SK-N-MC (cell line): ENCODE results near the gene SREBF1.

Experiments used
- DNase-seq: peaks from one replicate; pipeline ENCODE4 v3.0.0-alpha.2; 2011; ENCODE audit warnings: low read depth, low spot score
- H3K27ac ChIP-seq: fragments of 200-600 bp; sonication (generic); 2 replicates; pipeline ENCODE4 v1.5.1; 2016; ENCODE audit warnings: mixed run types
- H3K36me3 ChIP-seq: fragments of 200-600 bp; sonication (generic); 2 replicates; pipeline ENCODE4 v1.6.1; 2017; ENCODE audit warnings: antibody characterized with exemption, low read length, mixed read lengths; ENCODE audit not compliant: insufficient read depth
- H3K4me3 ChIP-seq: fragments of 200-600 bp; sonication (generic); 2 replicates; pipeline ENCODE4 v1.5.1; 2016
- H3K9ac ChIP-seq: fragments of 200-600 bp; sonication (generic); 2 replicates; pipeline ENCODE4 v1.8.0; 2017; ENCODE audit warnings: mixed run types, mixed read lengths; ENCODE audit not compliant: insufficient read length
- H3K9me3 ChIP-seq: fragments of 200-600 bp; sonication (generic); 2 replicates; pipeline ENCODE4 v1.6.1; 2017; ENCODE audit warnings: low read depth, mild to moderate bottlenecking, antibody characterized with exemption, low read length, moderate library complexity, mixed read lengths
- EZH2 ChIP-seq: fragments of 200-600 bp; sonication (generic); IDR thresholded peaks from one replicate; pipeline ENCODE4 v1.6.1; 2017; ENCODE audit warnings: antibody characterized with exemption
- FOXP2 ChIP-seq: optimal IDR thresholded peaks from 2 replicates; pipeline ENCODE3; 2011; ENCODE audit warnings: mild to moderate bottlenecking, moderate library complexity; ENCODE audit not compliant: insufficient read depth; ENCODE audit errors: extremely low read length, control extremely low read depth
- POLR2AphosphoS5 ChIP-seq: IDR thresholded peaks from 2 replicates; pipeline ENCODE4 v1.6.1; 2012; ENCODE audit warnings: mild to moderate bottlenecking, low read depth, low read length, borderline replicate concordance

Gene SREBF1

GRCh38 chr17:17807440-17807839 lies 29.3 kb downstream of the SREBF1 start:
- H3K9me3 ChIP-seq, result no peaks in the 10 kb centered on the region
- H3K36me3 ChIP-seq, result peaks cover 17% of the 10 kb centered on the region; the same call in 1 of the 2 replicates
- no peak for DNase-seq
- TF ChIP-seq FOXP2, result no peak
- no peak for TF ChIP-seq EZH2
- TF ChIP-seq POLR2AphosphoS5, result no peak
- peak overlapping the region; percentile 4; the same call in 1 of the 2 replicates for H3K27ac ChIP-seq
- H3K4me3 ChIP-seq, result no peak overlapping the region
- no peak overlapping the region for H3K9ac ChIP-seq

- Histone ChIP-seq H3K27ac (no peak overlapping the region), H3K9ac (no peak overlapping the region), H3K36me3 (peaks cover 14% of the 10 kb centered on the region; the same call in 1 of the 2 replicates), H3K4me3 (no peak overlapping the region), H3K9me3 (no peaks in the 10 kb centered on the region)
- DNase-seq, result no peak
- TF ChIP-seq FOXP2, result no peak
- no peak for TF ChIP-seq EZH2
- TF ChIP-seq POLR2AphosphoS5, result no peak
These were observed 30.0 kb downstream of the SREBF1 start for GRCh38 chr17:17806611-17807274.

DNA sequence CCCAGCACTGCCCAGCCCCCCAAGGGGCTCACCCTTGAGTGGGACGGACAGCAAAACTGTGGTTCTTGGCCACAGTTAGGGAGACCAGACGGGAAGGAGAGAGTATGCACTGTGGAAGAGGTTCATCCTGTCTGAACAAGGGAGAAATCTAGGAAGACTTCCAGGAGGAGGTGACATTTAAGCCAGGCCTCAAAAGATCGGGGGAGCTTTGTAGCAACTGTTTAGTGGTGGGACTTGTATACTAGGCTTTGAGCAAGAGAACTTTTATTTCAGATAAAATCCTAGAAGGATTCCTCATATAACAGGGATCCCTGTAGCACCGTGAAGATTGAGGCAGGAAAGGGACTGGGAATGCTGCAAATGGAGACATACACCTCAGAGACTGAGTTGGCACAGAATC lies 30.8 kb downstream of the SREBF1 start:
- H3K4me3 ChIP-seq, result no peak overlapping the region
- no peak overlapping the region for H3K27ac ChIP-seq
- no peaks in the 10 kb centered on the region for H3K9me3 ChIP-seq
- H3K9ac ChIP-seq, result no peak overlapping the region
- peaks cover 12% of the 10 kb centered on the region; the same call in 1 of the 2 replicates for H3K36me3 ChIP-seq
- no peak for DNase-seq
- no peak for TF ChIP-seq POLR2AphosphoS5
- no peak for TF ChIP-seq FOXP2
- no peak for TF ChIP-seq EZH2

DNA sequence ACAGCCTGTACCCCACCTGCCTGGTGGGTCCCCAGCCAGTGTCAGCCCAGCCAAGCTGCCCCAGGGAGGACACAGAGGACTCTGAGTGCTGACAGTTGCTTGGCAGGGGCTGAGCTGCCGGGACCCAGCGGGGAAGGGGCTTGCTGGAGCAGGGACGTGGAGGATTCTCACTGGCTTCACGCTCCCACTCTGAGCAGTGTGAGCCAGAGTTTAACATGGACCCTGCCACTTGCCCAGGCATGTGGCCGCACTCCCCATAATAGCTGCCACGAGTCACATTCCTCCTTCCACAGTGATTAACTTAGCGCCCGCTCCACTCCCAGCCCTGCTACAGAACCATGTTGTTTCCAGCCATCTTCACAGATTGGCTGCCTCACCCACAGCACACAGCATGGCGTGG lies 31.2 kb downstream of the SREBF1 start:
- no peak for DNase-seq
- no peak for TF ChIP-seq FOXP2
- TF ChIP-seq EZH2, result no peak
- peaks cover 8% of the 10 kb centered on the region; the same call in 1 of the 2 replicates for H3K36me3 ChIP-seq
- H3K9me3 ChIP-seq, result no peaks in the 10 kb centered on the region
- H3K9ac ChIP-seq, result no peak overlapping the region
- H3K27ac ChIP-seq, result no peak overlapping the region
- H3K4me3 ChIP-seq, result no peak overlapping the region

- peaks cover 6% of the 10 kb centered on the region; the same call in 1 of the 2 replicates for H3K36me3 ChIP-seq
- no peak overlapping the region for H3K27ac ChIP-seq
- no peak for DNase-seq
- H3K9me3 ChIP-seq, result no peaks in the 10 kb centered on the region
- H3K9ac ChIP-seq, result no peak overlapping the region
- TF ChIP-seq POLR2AphosphoS5, result no peak
- no peak for TF ChIP-seq EZH2
- TF ChIP-seq FOXP2, result no peak
- no peak overlapping the region for H3K4me3 ChIP-seq
These were observed 32.8 kb downstream of the SREBF1 start for GRCh38 chr17:17804007-17804406.

GRCh38 chr17:17801800-17802481 lies 34.8 kb downstream of the SREBF1 start:
- H3K36me3 ChIP-seq, result peaks cover 6% of the 10 kb centered on the region; the same call in 1 of the 2 replicates
- no peaks in the 10 kb centered on the region for H3K9me3 ChIP-seq
- TF ChIP-seq EZH2 (no peak), POLR2AphosphoS5 (no peak), FOXP2 (no peak)
- no peak overlapping the region for H3K4me3 ChIP-seq
- H3K27ac ChIP-seq, result no peak overlapping the region
- DNase-seq, result no peak
- no peak overlapping the region for H3K9ac ChIP-seq

DNA sequence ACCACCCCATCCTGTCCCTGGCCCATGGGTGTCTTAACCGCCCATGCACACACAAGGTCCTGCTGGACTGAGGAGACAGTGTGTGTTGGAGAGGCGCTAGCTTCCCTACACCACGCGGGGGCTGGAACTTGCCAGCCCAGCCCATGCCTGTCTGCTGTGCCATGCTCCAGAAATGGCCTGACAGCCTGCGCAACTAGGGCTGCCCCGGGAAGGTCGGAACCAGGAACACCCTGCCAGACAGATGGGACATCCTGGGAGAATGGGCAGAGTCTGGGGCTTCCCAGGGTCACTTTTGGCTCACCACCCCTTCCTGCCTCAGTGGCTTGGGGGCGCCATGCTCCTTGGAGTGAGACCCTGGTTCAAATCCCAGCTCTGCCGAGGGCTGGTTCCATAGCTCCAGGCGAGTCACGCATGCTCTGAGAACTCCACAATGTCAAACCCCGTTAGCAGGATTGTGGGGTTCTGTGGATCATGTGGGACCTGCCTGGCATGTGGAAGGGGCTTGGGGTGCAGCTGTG lies 36.2 kb downstream of the SREBF1 start:
- Histone ChIP-seq H3K27ac (no peak overlapping the region), H3K36me3 (peaks cover 6% of the 10 kb centered on the region; the same call in 1 of the 2 replicates), H3K4me3 (no peak overlapping the region)

GRCh38 chr17:17798573-17799255 lies 38.1 kb downstream of the SREBF1 start:
- DNase-seq, result no peak
- H3K36me3 ChIP-seq, result peaks cover 9% of the 10 kb centered on the region; the same call in 1 of the 2 replicates
- no peak overlapping the region for H3K4me3 ChIP-seq
- H3K9me3 ChIP-seq, result no peaks in the 10 kb centered on the region
- H3K9ac ChIP-seq, result no peak overlapping the region
- TF ChIP-seq POLR2AphosphoS5 (no peak), EZH2 (no peak), FOXP2 (no peak)
- no peak overlapping the region for H3K27ac ChIP-seq

More for the DNA sequence above, 36.2 kb downstream of the SREBF1 start:
- TF ChIP-seq POLR2AphosphoS5 (no peak), EZH2 (no peak), FOXP2 (no peak)
- no peak for DNase-seq
- Histone ChIP-seq H3K9me3 (no peaks in the 10 kb centered on the region), H3K9ac (no peak overlapping the region)
